Transverse colon (tissue), 4 donors: ENCODE data around the gene THOP1.

Experiments
- POLR2A ChIP-seq: fragments of 450-650 bp; IDR thresholded peaks from one replicate; pipeline ENCODE4 v1.6.1; 2016; ENCODE audit warnings: antibody characterized with exemption, mild to moderate bottlenecking, moderate library complexity
- POLR2AphosphoS5 ChIP-seq, 3 donors: sonication (generic); formaldehyde crosslinking; IDR thresholded peaks; one replicate each; pipeline ENCODE4 v1.6.1; 2016; ENCODE audit warnings: antibody characterized with exemption in 3 of 3
- TF ChIP-seq, protein P1 (sequence below), 5 experiments: fragments of 200-600 bp in 3 of 5; fragments of 450-650 bp in 2 of 5; sonication (generic) in 3 of 5; IDR thresholded peaks; 1 replicate in 2 of 5; 2 replicates in 3 of 5; pipeline ENCODE4 v1.5.1; 2016 to 2017; ENCODE audit warnings: antibody characterized with exemption in 5 of 5, inconsistent platforms in 3 of 5, mild to moderate bottlenecking in 2 of 5, moderate library complexity in 1 of 5

DNA sequence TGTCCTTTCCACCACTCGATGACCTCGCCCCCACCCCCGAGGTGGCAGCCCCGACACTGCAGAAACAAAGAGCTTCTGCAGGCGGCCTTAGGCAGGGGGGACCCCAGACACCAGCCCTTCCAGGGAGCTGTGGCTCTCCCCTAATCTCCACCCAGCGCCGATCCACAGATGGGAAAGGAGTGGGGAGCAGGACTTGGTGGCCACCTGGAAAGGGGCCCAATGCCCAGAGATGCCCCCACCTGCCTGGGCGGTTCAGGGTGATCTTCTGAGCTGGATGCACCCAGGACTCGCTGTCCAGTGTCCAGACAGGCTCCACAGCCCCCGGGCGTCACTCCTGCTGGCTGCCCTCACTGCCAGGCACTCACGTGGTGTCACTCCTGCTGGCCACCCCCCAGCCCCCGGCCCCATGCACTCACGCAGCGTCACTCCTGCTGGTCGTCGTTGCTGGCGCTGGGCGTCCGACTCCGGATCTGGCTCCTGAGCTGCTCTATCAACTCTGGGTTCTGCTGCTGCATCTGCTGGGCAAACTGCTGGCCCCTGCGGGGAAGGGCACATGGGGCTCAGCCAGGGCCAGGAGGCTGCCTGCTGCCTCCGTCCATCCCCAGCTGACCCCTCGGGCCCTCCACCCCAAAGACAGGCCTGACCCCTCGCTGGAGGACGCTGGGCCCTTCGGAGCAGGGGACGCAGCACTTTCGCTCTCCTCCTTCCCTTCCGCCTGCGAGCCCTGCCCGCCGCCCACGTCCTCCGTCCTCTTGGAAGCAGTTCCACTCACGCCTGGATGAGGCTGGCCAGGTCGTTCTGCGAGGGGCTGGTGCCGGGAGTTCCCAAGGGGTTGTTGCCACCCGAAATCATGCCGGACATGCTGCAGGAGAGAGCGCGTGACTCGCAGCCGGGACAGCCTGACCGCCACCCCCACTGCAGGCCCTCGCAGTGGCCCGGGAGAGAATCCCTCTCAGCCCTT, 28.1 kb upstream of the THOP1 start:
- TF ChIP-seq, protein P1, sequence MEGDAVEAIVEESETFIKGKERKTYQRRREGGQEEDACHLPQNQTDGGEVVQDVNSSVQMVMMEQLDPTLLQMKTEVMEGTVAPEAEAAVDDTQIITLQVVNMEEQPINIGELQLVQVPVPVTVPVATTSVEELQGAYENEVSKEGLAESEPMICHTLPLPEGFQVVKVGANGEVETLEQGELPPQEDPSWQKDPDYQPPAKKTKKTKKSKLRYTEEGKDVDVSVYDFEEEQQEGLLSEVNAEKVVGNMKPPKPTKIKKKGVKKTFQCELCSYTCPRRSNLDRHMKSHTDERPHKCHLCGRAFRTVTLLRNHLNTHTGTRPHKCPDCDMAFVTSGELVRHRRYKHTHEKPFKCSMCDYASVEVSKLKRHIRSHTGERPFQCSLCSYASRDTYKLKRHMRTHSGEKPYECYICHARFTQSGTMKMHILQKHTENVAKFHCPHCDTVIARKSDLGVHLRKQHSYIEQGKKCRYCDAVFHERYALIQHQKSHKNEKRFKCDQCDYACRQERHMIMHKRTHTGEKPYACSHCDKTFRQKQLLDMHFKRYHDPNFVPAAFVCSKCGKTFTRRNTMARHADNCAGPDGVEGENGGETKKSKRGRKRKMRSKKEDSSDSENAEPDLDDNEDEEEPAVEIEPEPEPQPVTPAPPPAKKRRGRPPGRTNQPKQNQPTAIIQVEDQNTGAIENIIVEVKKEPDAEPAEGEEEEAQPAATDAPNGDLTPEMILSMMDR (IDR thresholded peaks at IDR 0.05) = no peak
- TF ChIP-seq POLR2A = no peak
- TF ChIP-seq POLR2AphosphoS5 (IDR thresholded peaks at IDR 0.05) = no peak
